Activated CD4-positive, alpha-beta T cell treated with anti-CD3 and anti-CD28 coated beads, Interleukin-2, amount 10 ng/mL, durations not matched to agents 7 days and 5 days (primary cell): ENCODE data around the gene B4GALT5. TPM values are rescaled to one million over a fixed set of nuclear protein-coding genes. Genes with fewer than 3 reads are reported as not detected.

Source experiments
- CTCF ChIA-PET: fragments of 350-600 bp; sonication (Branson Sonifier 250); formaldehyde crosslinking; loops from one replicate; lab custom pipeline; 2021; ENCODE audit warnings: antibody characterized with exemption; lab: Charles Lee
- POLR2A ChIA-PET: fragments of 350-600 bp; sonication (Branson Sonifier 250); formaldehyde crosslinking; loops from one replicate; lab custom pipeline; 2021; ENCODE audit warnings: antibody characterized with exemption; lab: Charles Lee
- DNase-seq: peaks from one replicate; pipeline ENCODE4 v3.0.0-alpha.2; 2020
- H3K27ac Mint-ChIP-seq: one replicate; pipeline ENCODE4 v1.8.0; 2021; ENCODE audit warnings: mild to moderate bottlenecking, moderate library complexity, mixed read lengths
- H3K27me3 Mint-ChIP-seq: one replicate; pipeline ENCODE4 v1.8.0; 2021; ENCODE audit warnings: mixed read lengths
- H3K36me3 Mint-ChIP-seq: one replicate; pipeline ENCODE4 v1.8.0; 2021; ENCODE audit warnings: low read depth, mixed read lengths
- H3K4me1 Mint-ChIP-seq: one replicate; pipeline ENCODE4 v1.8.0; 2021; ENCODE audit warnings: mixed read lengths
- H3K4me3 Mint-ChIP-seq: one replicate; pipeline ENCODE4 v1.8.0; 2021; ENCODE audit warnings: mild to moderate bottlenecking, moderate library complexity, mixed read lengths
- H3K9me3 Mint-ChIP-seq: one replicate; pipeline ENCODE4 v1.8.0; 2021; ENCODE audit warnings: mixed read lengths
- total RNA-seq, 2 experiments: library from RNA; stranded (reverse); gene quantifications; one replicate each; pipeline ENCODE4 v1.2.3, GENCODE V29; 2021

Gene B4GALT5
- total RNA-seq, 2 experiments from 2014 or later = 11.2 to 14.3 TPM

DNA sequence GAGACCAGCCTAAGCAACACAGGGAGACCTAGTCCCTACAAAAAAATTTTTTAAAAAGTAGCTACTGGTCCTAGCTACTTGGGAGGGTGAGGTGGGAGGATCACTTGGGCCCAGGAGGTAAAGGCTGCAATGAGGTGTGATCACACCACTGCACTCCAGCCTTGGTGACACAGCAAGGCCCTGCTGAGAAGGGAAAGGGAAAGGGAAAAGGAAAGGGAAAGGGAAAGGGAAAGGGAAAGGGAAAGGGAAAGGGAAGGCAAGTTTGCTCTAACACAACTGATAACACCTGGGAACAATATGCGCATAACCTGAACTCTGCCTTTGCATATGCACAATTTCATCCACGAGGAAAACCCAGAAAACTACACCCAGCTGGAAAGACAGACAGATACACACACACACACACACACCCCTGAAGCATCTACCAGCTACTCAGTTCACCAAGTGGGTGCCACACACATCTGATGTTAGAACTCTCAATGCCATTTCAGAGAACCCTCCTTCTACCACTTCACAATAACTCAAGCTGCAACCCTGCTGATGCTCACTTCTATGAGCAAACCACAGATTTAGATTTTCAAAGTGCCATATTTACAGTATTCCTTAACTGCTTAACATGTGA, 19.1 kb downstream of the B4GALT5 start:
- Mint-ChIP-seq H3K4me1 (peaks cover 24% of the 10 kb centered on the region), H3K27me3 (no peaks in the 10 kb centered on the region), H3K4me3 (no peak overlapping the region), H3K36me3 (no peaks in the 10 kb centered on the region), H3K27ac (no peak overlapping the region), H3K9me3 (no peaks in the 10 kb centered on the region)
- ChIA-PET CTCF (interaction anchor here (0.9 kb wide), 1 partner anchor 198 kb away, joined by 4 read pairs; no protein-coding TSS in a partner anchor), POLR2A (no interaction called here)
- DNase-seq = no peak

DNA sequence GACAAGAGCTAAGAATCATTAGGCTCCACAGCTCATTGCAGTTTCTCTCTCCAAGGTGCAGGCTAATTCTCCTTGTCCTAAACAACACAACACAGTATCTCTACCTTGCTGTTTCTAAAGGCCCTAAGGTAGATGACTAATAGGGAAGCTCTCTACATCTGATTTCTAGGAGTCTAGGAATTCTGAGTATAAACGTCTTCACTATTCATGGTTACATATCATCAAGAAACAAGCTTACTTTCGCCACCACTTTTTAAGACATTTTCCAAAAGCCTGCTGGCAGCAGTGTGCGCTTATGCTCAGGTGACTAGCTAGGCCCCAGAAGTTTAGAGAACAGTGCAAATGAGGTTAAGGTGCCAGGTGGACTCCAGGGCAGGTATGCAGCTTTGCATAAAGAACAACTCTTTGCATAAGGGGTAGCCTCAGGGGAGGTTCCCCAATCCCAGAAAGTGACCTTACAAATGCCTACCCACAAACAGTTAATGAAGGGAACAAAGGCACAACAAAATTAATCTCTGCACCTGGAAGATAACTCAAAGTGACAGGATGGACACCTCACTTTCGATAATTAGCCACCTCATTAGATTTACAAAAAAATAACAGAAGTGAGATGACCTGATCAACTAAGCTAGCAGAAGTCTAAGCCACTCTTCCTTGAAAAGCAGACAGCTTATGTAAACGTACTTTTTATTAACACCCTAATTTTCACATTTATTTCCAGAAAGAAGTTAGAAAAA, 20.1 kb downstream of the B4GALT5 start:
- CTCF ChIA-PET = interaction anchor here (0.6 to 1.5 kb wide), 5 partner anchors 8 to 199 kb away, joined by 3 to 5 read pairs (median 4); no protein-coding TSS in a partner anchor
- POLR2A ChIA-PET = no interaction called here
- H3K27me3 Mint-ChIP-seq = no peaks in the 10 kb centered on the region
- H3K36me3 Mint-ChIP-seq = no peaks in the 10 kb centered on the region
- H3K9me3 Mint-ChIP-seq = no peaks in the 10 kb centered on the region
- no peak for DNase-seq
- peaks cover 14% of the 10 kb centered on the region for H3K4me1 Mint-ChIP-seq
- no peak overlapping the region for H3K27ac Mint-ChIP-seq
- H3K4me3 Mint-ChIP-seq = no peak overlapping the region

DNA sequence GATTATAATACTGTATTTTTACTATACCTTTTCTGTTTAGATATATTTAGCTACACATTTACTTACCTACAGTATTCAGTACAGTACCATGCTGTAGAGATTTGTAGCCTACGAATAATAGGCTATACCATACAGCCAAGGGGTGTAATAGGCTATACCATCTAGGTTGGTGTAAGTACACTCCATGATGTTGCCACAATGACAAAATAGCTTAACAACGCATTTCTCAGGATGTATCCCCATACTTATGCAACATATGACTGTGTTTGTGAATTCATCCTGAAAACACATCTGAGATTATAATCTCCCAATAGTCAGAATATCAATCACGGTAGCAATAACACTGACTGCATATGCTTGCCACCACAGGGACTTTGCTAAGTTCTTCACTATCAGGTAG, 20.7 kb downstream of the B4GALT5 start:
- DNase-seq = no peak
- Mint-ChIP-seq H3K27me3 (no peaks in the 10 kb centered on the region), H3K4me1 (peaks cover 15% of the 10 kb centered on the region), H3K9me3 (no peaks in the 10 kb centered on the region), H3K27ac (no peak overlapping the region), H3K4me3 (no peak overlapping the region), H3K36me3 (no peaks in the 10 kb centered on the region)
- CTCF ChIA-PET = interaction anchor here (0.6 to 1.5 kb wide), 4 partner anchors 9 to 78 kb away, joined by 3 to 5 read pairs (median 4); no protein-coding TSS in a partner anchor
- POLR2A ChIA-PET = no interaction called here

GRCh38 chr20:49691818-49692568, 21.7 kb downstream of the B4GALT5 start:
- Mint-ChIP-seq H3K27ac (no peak overlapping the region), H3K9me3 (no peaks in the 10 kb centered on the region), H3K4me3 (no peak overlapping the region), H3K27me3 (no peaks in the 10 kb centered on the region), H3K4me1 (peaks cover 17% of the 10 kb centered on the region), H3K36me3 (no peaks in the 10 kb centered on the region)
- ChIA-PET CTCF (interaction anchor here (1.2 kb wide), 1 partner anchor 9 kb away, joined by 3 read pairs; no protein-coding TSS in a partner anchor), POLR2A (no interaction called here)
- no peak for DNase-seq

DNA sequence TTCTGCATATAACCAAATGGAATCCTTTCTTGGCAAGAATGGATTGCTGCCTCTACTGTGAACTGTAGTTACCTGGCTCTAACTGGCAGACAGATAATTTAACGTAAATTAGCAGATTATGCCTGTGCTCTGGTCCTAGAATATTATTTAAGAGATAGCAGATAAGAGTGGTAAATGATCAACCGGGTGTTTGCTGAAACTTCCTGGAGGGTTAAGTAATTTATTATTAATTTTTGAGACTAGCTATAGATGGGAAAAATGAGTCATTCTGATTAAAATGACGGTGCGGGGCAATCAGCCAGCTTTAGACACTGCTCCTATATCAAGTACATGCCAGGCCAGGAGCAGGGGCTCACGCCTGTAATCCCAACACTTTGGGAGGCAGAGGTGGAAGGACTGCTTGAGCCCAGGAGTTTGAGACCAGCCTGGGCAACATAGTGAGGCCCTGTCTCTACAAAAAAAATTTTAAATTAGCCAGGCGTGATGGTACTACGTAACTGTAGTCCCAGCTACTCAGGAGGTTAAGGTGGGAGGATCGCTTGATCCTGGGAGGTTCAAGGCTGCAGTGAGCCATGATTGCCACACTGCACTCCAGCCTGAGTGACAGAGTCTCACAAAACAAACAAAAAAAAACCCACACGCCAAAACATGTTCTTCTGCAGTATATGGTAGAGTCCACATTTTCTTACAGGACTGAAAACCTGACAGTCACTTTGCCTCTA, 22.6 kb downstream of the B4GALT5 start:
- CTCF ChIA-PET = interaction anchor here (1.2 kb wide), 1 partner anchor 10 kb away, joined by 3 read pairs; no protein-coding TSS in a partner anchor
- no peak overlapping the region for H3K4me3 Mint-ChIP-seq
- peaks cover 17% of the 10 kb centered on the region for H3K4me1 Mint-ChIP-seq
- no peaks in the 10 kb centered on the region for H3K36me3 Mint-ChIP-seq
- no peaks in the 10 kb centered on the region for H3K27me3 Mint-ChIP-seq
- POLR2A ChIA-PET = no interaction called here
- H3K27ac Mint-ChIP-seq = no peak overlapping the region
- H3K9me3 Mint-ChIP-seq = no peaks in the 10 kb centered on the region
- DNase-seq = no peak

DNA sequence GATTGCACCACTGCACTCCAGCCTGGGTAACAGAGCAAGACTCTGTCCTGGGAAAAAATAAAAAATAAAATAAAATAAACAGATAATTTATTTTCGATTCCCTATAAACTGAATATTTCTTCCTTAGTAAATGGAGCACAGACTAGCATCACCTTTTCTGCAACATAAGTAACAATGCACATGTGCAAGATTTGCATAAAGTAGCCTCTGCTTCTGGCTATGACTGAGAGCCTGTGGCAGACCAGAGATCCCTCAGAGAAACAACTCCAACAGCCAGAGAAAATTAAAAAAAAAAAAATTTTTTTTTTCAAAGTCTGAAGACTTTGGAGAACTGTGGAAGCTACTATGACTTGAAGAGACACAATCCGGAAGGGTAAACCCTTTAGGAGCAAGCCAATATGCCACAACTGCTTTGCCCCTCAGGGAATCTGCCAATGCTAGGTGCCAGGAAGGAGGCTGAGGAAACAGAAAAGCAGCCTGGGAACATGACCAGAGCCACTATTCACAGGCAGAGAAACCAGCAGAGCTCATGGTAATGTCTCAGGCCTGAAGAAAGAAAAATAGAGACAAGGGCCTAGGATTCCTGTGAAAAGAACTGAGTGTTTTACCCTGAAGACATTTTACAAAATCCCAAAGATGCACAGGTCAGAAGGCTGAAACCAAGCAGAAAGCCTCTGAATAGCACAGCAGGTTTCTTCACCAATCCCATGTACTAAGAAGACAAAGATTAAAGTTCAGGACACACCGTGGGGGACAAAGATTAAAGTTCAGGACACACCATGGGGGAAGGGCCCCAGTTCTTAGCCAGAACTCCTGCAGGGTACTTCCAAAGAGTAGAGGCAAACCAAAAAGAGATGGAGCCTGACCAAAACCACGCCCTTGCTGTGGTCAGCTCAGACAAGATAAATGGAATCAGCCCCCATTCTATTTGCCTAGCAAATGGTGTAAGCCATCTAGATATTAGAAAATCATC, 25.8 kb downstream of the B4GALT5 start:
- H3K27ac Mint-ChIP-seq = no peak overlapping the region
- POLR2A ChIA-PET = no interaction called here
- no peaks in the 10 kb centered on the region for H3K9me3 Mint-ChIP-seq
- DNase-seq = no peak
- H3K4me1 Mint-ChIP-seq = peaks cover 21% of the 10 kb centered on the region
- no peak overlapping the region for H3K4me3 Mint-ChIP-seq
- H3K36me3 Mint-ChIP-seq = no peaks in the 10 kb centered on the region
- CTCF ChIA-PET = interaction anchor here (0.6 to 2.2 kb wide), 3 partner anchors 12 to 141 kb away, joined by 3 to 5 read pairs (median 3); no protein-coding TSS in a partner anchor
- H3K27me3 Mint-ChIP-seq = no peaks in the 10 kb centered on the region

- POLR2A ChIA-PET = no interaction called here
- Mint-ChIP-seq H3K4me3 (no peak overlapping the region), H3K36me3 (peaks cover 4% of the 10 kb centered on the region), H3K9me3 (no peaks in the 10 kb centered on the region), H3K27ac (no peak overlapping the region), H3K4me1 (peaks cover 25% of the 10 kb centered on the region), H3K27me3 (no peaks in the 10 kb centered on the region)
- CTCF ChIA-PET = interaction anchor here (1.0 to 1.9 kb wide), 4 partner anchors 10 to 72 kb away, joined by 3 to 8 read pairs (median 4); no protein-coding TSS in a partner anchor
- DNase-seq = no peak
Observed at GRCh38 chr20:49685809-49686208, 27.9 kb downstream of the B4GALT5 start.

- Mint-ChIP-seq H3K4me3 (no peak overlapping the region), H3K36me3 (peaks cover 4% of the 10 kb centered on the region), H3K4me1 (peaks cover 26% of the 10 kb centered on the region), H3K9me3 (no peaks in the 10 kb centered on the region), H3K27ac (no peak overlapping the region), H3K27me3 (no peaks in the 10 kb centered on the region)
- ChIA-PET POLR2A (no interaction called here), CTCF (interaction anchor here (1.1 to 1.9 kb wide), 2 partner anchors 11 to 16 kb away, joined by 3 to 8 read pairs; no protein-coding TSS in a partner anchor)
- no peak for DNase-seq
Observed at GRCh38 chr20:49685161-49685601, 28.5 kb downstream of the B4GALT5 start.

DNA sequence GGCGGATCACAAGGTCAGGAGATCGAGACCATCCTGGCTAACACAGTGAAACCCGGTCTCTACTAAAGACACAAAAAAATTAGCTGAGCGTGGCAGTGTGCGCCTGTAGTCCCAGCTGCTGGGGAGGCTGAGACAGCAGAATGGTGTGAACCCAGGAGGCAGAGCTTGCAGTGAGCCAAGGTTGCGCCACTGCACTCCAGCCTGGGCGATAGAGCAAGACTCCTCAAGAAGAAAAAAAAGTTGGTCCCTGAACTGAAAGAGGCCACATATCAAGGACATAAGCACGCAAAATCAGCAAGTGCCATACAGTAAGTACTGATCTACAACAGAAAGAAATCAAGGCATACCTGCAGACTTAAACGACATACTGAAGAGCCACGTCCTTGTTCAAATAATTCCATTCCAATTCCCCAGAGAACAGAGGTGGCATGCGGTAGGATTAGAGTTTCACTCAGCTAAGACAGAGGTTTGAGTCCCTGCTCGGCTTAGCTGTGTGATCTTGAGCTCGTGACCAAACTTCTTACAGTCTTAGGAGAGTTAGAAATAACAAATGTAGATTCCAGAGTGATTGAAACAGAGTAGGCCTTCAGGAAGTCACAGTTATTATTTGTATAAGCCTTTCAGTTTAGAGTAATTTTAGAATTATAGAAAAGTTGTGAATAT, 29.2 kb downstream of the B4GALT5 start:
- H3K27ac Mint-ChIP-seq = peak overlapping the region; percentile 19
- peaks cover 4% of the 10 kb centered on the region for H3K36me3 Mint-ChIP-seq
- no peaks in the 10 kb centered on the region for H3K27me3 Mint-ChIP-seq
- H3K9me3 Mint-ChIP-seq = no peaks in the 10 kb centered on the region
- H3K4me3 Mint-ChIP-seq = no peak overlapping the region
- ChIA-PET CTCF (no interaction called here), POLR2A (no interaction called here)
- peaks cover 29% of the 10 kb centered on the region for H3K4me1 Mint-ChIP-seq
- no peak for DNase-seq

GRCh38 chr20:49682798-49683197, 30.9 kb downstream of the B4GALT5 start:
- peak overlapping the region; percentile 2 for H3K27ac Mint-ChIP-seq
- DNase-seq = no peak
- peaks cover 38% of the 10 kb centered on the region for H3K4me1 Mint-ChIP-seq
- H3K4me3 Mint-ChIP-seq = no peak overlapping the region
- no peaks in the 10 kb centered on the region for H3K27me3 Mint-ChIP-seq
- POLR2A ChIA-PET = no interaction called here
- H3K36me3 Mint-ChIP-seq = peaks cover 4% of the 10 kb centered on the region
- H3K9me3 Mint-ChIP-seq = no peaks in the 10 kb centered on the region
- CTCF ChIA-PET = no interaction called here

- no peak overlapping the region for H3K27ac Mint-ChIP-seq
- POLR2A ChIA-PET = no interaction called here
Observed at GRCh38 chr20:49682278-49682677, 31.4 kb downstream of the B4GALT5 start.

More at GRCh38 chr20:49682278-49682677, 31.4 kb downstream of the B4GALT5 start:
- no peak for DNase-seq
- peaks cover 43% of the 10 kb centered on the region for H3K4me1 Mint-ChIP-seq
- CTCF ChIA-PET = interaction anchor here (0.7 kb wide), 1 partner anchor 16 kb away, joined by 4 read pairs; no protein-coding TSS in a partner anchor
- no peaks in the 10 kb centered on the region for H3K9me3 Mint-ChIP-seq
- H3K4me3 Mint-ChIP-seq = no peak overlapping the region
- peaks cover 4% of the 10 kb centered on the region for H3K36me3 Mint-ChIP-seq
- no peaks in the 10 kb centered on the region for H3K27me3 Mint-ChIP-seq
